Cardiac muscle cell (in vitro differentiated cells and primary cell): Measurements from ENCODE around the gene GTF3A. TPM values are rescaled to one million over a fixed set of nuclear protein-coding genes. Genes with fewer than 3 reads are reported as not detected.
"Not testable (repeated sequence)": the region's sequence is repeated elsewhere in the genome, so short reads cannot be mapped to it uniquely, and the experiment has no call there.

Source experiments
- DNase-seq, 2 donors: peaks; one replicate each; pipeline versions ENCODE4 v3.0.0 to v3.0.0-alpha.2; 2010 to 2017; ENCODE audit warnings: low read depth in 1 of 2, low spot score in 1 of 2
- H3K27ac ChIP-seq: fragments of 200-600 bp; sonication (generic); 2 replicates; pipeline ENCODE4 v1.5.1; 2016
- H3K27me3 ChIP-seq: fragments of 200-600 bp; sonication (generic); 2 replicates; pipeline ENCODE4 v1.6.0; 2016; ENCODE audit warnings: control low read depth
- H3K36me3 ChIP-seq: fragments of 200-600 bp; sonication (generic); 2 replicates; pipeline ENCODE4 v1.5.1; 2016; ENCODE audit warnings: control low read depth
- H3K4me1 ChIP-seq: fragments of 200-600 bp; sonication (generic); 2 replicates; pipeline ENCODE4 v1.8.1; 2017; ENCODE audit warnings: low read depth, mild to moderate bottlenecking, mixed run types
- H3K4me3 ChIP-seq: fragments of 200-600 bp; sonication (generic); 2 replicates; pipeline ENCODE4 v1.5.1; 2016; ENCODE audit warnings: mild to moderate bottlenecking
- H3K9me3 ChIP-seq: fragments of 200-600 bp; sonication (generic); 2 replicates; pipeline ENCODE4 v1.5.1; 2017; ENCODE audit warnings: low read depth, mild to moderate bottlenecking, control low read depth
- polyA plus RNA-seq: library from polyadenylated mRNA; unstranded; fragments of >200 nt; fragmentation: Nextera tagmentation; extraction: Ambion mirVana; gene quantifications from 2 replicates; pipeline ENCODE4 v1.2.1, GENCODE V29; 2016
- total RNA-seq: library from RNA; depleted of rRNA; stranded (reverse); fragments of >200 nt; gene quantifications from 2 replicates; pipeline ENCODE4 v1.2.3, GENCODE V29; 2016
- TF ChIP-seq, protein P1 (sequence below): IDR thresholded peaks from 2 replicates; pipeline ENCODE4 v1.5.1; 2012; ENCODE audit warnings: low read depth, mild to moderate bottlenecking, low read length

GTF3A gene
- total and polyA plus RNA-seq, 2 experiments from 2014 or later = 56.9 to 140 TPM

DNA sequence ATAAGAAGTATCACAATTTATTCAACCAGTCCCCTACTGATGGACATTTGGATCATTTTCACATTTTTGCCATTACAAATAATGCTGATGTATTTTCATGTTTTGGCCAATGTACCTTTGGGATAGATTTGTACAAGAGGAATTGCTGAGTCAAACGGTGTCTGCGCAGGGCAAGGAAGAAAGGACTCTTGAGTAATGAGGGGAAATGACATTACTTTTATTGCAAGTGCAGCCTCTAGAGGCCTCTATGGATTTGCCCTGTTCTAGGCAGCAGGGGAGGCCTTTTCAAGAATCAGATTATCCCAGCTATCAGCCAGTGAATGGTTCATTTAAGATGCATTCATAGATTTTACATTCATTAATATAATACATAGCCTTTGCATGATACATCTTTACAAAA is 32.9 kb upstream of the GTF3A start:
- Histone ChIP-seq H3K36me3 (no peaks in the 10 kb centered on the region), H3K4me1 (no peaks in the 10 kb centered on the region), H3K4me3 (no peak overlapping the region), H3K9me3 (no peaks in the 10 kb centered on the region), H3K27ac (no peak overlapping the region), H3K27me3 (no peaks in the 10 kb centered on the region)
- no peak for DNase-seq
- TF ChIP-seq, protein P1, sequence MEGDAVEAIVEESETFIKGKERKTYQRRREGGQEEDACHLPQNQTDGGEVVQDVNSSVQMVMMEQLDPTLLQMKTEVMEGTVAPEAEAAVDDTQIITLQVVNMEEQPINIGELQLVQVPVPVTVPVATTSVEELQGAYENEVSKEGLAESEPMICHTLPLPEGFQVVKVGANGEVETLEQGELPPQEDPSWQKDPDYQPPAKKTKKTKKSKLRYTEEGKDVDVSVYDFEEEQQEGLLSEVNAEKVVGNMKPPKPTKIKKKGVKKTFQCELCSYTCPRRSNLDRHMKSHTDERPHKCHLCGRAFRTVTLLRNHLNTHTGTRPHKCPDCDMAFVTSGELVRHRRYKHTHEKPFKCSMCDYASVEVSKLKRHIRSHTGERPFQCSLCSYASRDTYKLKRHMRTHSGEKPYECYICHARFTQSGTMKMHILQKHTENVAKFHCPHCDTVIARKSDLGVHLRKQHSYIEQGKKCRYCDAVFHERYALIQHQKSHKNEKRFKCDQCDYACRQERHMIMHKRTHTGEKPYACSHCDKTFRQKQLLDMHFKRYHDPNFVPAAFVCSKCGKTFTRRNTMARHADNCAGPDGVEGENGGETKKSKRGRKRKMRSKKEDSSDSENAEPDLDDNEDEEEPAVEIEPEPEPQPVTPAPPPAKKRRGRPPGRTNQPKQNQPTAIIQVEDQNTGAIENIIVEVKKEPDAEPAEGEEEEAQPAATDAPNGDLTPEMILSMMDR = no peak

DNA sequence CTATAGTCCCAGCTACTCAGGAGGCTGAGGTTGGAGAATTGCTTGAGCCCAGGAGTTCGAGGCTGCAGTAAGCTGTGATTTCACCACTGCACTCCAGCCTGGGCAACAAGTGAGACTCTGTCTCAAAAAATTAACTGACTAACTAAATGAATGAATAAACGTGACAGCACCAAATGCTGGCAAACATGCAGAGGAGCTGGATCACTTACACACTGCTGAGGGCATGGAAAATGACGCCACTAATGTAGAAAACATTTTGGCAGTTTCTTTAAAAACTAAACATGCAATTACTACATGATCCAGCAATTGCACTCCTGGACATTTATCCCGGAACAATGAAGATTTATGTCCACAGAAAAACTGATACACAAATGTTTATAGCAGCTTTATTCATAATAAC is 31.3 kb upstream of the GTF3A start:
- H3K9me3 ChIP-seq = no peaks in the 10 kb centered on the region
- H3K4me3 ChIP-seq = no peak overlapping the region
- H3K27me3 ChIP-seq = no peaks in the 10 kb centered on the region
- H3K4me1 ChIP-seq = no peaks in the 10 kb centered on the region
- H3K27ac ChIP-seq = no peak overlapping the region
- TF ChIP-seq, protein P1 = no peak
- H3K36me3 ChIP-seq = no peaks in the 10 kb centered on the region
- DNase-seq = no peak

DNA sequence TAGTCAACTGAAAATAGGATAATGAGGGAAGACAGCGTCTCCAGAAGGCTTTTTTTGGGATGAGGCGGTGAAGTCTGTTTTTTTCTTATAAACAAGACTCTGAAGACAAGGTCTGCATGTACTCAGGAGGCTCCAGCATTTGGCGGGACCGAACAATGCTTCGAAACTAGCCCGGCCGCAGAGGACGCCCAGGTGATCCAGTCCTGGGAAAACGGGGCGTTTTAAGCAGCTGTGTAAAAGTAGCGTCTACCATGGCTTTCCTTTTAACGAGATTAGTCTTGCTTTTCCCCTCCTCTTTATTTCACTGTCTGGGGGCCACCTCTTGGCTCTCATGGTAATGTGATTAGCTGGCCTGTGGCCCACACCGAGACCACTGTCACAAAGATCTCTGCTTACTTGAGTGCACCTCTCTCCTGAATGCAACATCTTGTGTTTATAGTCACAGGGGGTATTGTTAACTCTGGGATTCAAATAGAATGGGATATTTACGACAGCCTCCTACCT is 29.4 kb upstream of the GTF3A start:
- H3K36me3 ChIP-seq = no peaks in the 10 kb centered on the region
- no peaks in the 10 kb centered on the region for H3K4me1 ChIP-seq
- no peak overlapping the region for H3K4me3 ChIP-seq
- no peaks in the 10 kb centered on the region for H3K27me3 ChIP-seq
- no peaks in the 10 kb centered on the region for H3K9me3 ChIP-seq
- DNase-seq = no peak
- no peak overlapping the region for H3K27ac ChIP-seq
- TF ChIP-seq, protein P1 = no peak

DNA sequence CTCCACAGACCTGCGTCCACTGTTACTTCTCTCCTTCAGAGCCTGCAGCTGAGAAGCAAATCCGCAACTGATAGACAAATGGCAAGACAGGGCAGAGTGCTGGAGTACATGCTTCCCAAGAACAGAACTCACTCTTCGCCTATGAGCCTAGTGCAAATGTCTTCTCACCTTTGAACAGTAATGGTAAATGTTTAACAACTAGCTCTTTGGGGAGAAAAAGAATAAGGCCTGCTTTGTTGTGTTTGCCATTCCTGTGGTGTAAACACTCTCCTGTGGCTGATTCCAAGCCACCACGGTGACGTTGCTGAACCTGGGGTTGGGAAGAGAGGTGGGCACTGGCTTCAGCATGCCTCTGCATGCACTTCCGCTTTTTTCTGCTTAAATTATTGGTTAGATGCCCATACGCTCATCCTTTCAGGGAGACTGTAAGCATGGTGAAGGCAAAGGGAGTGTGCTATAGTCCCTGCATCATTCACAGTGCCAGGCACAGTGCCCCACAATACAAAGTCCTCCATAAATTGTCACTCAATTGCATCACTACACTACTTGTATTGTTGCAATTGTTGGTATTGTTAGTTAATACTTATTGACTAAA is 28.1 kb upstream of the GTF3A start:
- Histone ChIP-seq H3K4me1 (no peaks in the 10 kb centered on the region), H3K9me3 (no peaks in the 10 kb centered on the region), H3K27ac (no peak overlapping the region), H3K27me3 (no peaks in the 10 kb centered on the region), H3K4me3 (no peak overlapping the region), H3K36me3 (no peaks in the 10 kb centered on the region)
- TF ChIP-seq, protein P1 = no peak
- no peak for DNase-seq

DNA sequence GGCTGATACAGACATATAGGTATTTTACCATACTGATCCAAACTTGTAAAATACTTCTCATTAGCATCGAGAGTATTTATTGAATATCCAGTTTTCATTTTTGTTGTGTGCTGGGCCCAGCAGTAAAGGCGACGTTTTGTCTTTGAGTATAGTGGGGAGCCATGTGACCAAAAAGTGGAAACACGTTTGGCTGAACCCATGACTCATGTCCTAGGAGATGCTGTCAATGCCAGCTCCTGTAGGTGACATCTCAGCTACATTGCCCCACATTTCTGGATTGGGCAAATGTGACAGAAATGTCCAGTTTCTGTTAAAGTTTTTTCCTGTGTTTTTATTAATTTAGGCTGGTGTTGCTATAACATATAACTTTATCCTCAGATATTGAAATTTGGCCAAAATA is 26.1 kb upstream of the GTF3A start:
- TF ChIP-seq, protein P1 = no peak
- no peak for DNase-seq
- peaks cover 5% of the 10 kb centered on the region for H3K4me1 ChIP-seq
- H3K4me3 ChIP-seq = no peak overlapping the region
- no peaks in the 10 kb centered on the region for H3K9me3 ChIP-seq
- H3K27ac ChIP-seq = no peak overlapping the region
- no peaks in the 10 kb centered on the region for H3K36me3 ChIP-seq
- no peaks in the 10 kb centered on the region for H3K27me3 ChIP-seq

DNA sequence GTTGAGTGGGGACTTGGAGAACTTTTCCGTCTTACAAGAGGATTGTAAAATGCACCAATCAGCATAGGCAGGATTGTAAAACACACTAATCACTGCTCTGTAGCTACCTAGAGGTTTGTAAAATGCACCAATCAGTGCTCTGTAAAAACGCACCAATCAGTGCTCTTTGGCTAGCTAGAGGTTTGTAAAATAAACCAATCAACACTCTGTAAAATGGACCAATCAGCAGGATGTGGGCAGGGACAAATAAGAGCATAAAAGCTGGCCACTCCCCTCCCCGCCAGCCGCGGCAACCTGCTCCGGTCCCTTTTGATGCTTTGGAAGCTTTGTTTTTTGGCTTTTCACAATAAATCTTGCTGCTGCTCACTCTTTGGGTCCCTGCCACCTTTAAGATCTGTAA is 24.0 kb upstream of the GTF3A start:
- not testable (repeated sequence) for H3K27ac ChIP-seq, H3K36me3 ChIP-seq, H3K4me3 ChIP-seq, H3K9me3 ChIP-seq, H3K27me3 ChIP-seq, H3K4me1 ChIP-seq, DNase-seq
